Hindlimb muscle (tissue), 1 donor: ENCODE results near the gene TDRD5. TPM values are rescaled to one million over a fixed set of nuclear protein-coding genes. Genes with fewer than 3 reads are reported as not detected.

Experiments
- polyA plus RNA-seq: library from polyadenylated mRNA; unstranded; fragments of 120-200 nt; gene quantifications from one replicate; pipeline ENCODE4 v1.2.1, GENCODE V29; 2013; ENCODE audit not compliant: insufficient read length

TDRD5 gene
- polyA plus RNA-seq, 1 donor = not detected

Other genes with a start within 250 kb of the TDRD5 start
- gene AXDND1, start 225.9 kb upstream of the TDRD5 start, polyA plus RNA-seq = not detected
- gene NPHS2, start 15.9 kb upstream of the TDRD5 start, polyA plus RNA-seq = not detected
- 0.31 TPM for gene FAM163A, start 151.5 kb downstream of the TDRD5 start, polyA plus RNA-seq